HG03045 (cell line): ENCODE data around the gene FXYD6.
"Not testable (repeated sequence)": the region's sequence is repeated elsewhere in the genome, so short reads cannot be mapped to it uniquely, and the experiment has no call there.

Source experiments
- ATAC-seq: cut with Tn5 transposase; IDR thresholded peaks from one replicate; pipeline ENCODE4 v1.9.1; 2021; ENCODE audit warnings: mild to moderate bottlenecking, moderate library complexity; ENCODE audit not compliant: unreplicated experiment

Gene FXYD6, protein sequence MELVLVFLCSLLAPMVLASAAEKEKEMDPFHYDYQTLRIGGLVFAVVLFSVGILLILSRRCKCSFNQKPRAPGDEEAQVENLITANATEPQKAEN

DNA sequence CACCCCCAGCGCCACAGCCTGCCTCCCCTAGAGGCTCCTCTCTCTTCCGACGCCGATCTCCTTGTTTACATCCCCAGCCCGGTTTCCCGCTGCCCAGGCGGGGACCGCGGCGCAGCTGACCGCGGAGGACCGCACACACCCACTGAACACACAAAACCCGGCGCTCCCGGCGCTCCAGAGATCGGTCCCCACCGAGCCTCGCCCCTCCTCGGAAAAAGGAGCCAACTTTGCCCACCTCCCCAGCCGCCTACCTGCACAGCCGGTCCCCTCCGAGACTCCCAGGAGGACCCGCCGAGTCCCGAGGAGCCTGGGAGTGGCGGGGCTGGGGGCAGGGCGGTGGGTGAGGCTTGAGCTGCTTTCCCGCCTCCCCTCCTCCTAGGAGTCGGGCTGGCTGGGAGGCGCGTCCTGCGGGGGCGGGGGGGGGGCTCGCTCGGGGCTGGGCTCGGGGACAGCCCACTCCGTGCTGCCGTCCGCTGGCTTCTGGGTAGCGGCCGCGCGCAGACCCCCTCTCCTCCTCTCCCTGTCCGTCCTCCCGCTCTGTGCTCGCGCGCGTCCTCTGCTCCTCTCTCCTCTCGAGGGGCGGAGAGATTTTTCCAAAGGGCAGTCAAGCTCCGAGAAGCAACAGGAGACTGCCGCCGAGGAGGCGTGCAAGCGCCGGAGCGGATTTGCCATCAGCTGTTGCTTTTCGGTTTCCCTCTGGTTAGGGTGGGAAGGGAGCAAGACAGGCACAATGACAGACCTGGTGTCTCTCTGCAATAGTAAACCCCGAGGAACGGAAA, at the start of gene FXYD6:
FXYD6 (minus strand) TSS at position 318 of the 779 bp plus-strand sequence. CDS start 33,882 bp downstream, outside the sequence.
- no peak for ATAC-seq

DNA sequence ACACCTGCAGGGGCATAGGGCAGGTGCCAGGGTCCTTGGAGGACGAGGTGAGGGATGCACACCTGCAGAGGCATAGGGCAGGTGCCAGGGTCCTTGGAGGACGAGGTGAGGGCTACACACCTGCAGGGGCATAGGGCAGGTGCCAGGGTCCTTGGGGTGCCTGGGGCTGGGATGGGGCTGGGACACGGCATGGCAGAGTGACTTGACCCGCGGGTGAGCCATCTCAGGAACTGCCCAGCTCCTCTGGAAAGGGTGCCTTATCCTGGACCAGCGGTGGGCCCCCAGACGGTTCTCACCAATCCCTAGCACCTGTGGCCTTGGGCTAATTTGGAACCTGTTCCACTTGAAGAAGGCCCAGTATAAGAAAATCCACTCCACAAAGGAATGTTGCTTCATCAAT, 49.7 kb upstream of the FXYD6 start:
- ATAC-seq, result not testable (repeated sequence)

DNA sequence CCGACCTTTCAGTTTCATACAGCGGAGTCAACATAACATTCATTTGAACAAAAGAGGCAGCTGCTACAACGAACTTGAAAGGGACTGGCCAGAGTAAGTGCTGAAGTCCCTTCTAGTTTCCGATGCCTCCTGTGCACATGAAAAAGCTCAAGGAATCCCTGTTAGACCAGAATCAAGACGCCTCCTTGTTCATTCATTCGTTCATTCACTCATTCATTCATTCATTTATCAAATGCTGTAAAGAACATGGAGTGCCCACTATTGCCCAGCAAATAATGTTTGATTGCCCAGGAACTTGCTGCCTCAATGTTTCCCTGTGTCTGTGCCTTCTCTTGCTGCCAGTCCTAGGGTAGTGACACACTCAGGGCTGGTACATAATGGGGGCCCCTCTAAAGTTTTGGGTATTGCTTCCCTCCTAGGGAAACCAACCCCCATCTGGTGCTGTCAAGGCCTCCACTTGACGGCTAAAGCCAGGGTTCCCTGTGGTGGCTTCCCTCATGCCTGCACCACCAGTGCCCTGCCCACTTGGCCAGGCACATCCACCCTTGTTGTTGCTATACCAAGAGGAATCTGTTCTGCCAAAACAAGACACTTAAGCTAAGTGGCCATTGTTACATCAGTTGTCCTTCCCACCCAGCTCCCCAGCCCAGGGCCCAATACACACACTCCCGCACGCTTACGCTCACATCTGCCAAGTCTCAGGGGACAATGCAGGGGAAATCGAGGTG, 48.9 kb upstream of the FXYD6 start:
- ATAC-seq, result no peak

DNA sequence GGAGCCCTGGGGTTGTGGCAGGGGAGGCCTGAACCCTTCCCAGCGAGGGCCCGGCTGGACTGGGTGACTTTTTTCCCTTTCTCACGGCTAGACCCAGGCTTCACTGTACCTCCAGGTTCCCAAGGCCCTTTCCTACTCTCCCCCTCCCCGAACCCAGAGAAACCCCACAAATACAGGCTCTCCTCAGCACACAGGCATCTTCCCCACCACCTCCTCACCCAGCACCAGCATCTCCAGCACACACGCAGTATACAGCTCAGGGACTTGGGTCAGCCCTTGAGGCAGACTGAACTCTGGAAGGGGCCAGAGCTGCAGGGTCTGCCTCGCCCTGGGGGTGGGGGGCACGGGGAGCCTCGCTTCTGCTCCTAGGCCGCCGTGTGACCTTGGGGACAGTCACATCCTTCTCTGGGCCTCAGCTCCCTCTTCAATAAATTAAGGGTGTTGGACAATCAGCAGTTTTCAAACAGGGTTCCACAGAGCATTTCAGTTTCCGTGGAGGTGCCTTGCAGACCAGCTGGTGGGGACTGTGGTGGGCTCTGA, 48.2 kb upstream of the FXYD6 start:
- ATAC-seq, result no peak

DNA sequence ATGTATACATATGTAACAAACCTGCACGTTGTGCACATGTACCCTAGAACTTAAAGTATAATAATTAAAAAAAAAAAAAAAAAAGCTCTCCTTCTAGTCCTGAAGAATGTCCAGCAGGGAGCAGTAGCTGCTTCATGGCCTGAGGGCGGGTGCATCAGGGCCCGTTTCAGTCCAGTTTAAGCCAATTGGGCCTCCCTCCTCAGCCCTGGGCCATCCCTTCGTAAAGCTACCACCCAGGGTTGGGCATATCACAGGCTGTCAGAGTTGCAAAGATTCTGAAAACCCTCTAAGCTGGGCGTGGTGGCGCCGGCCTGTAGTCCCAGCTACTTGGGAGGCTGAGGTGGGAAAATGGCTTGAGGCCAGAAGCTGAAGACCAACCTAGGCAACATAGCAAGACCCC, 47.3 kb upstream of the FXYD6 start:
- ATAC-seq, result no peak

DNA sequence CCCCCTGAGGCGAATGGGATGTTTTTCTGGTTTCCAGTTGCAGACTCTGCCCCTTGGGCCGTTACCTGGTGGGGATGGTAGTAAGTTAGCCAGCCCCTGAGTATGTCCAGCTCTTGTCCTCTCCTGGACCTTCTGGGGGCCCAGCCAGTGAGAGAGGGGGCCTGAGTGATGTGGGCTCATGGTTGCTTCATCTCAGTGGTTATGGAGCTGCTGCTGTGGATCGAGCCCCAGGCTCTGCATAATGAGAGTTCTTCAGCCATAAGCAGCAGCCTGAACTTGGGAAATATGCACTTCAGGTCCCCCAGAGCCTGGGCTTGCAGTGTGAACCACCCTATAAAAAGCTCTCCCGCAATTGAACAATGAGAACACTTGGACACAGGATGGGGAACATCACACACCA, 46.8 kb upstream of the FXYD6 start:
- no peak for ATAC-seq

DNA sequence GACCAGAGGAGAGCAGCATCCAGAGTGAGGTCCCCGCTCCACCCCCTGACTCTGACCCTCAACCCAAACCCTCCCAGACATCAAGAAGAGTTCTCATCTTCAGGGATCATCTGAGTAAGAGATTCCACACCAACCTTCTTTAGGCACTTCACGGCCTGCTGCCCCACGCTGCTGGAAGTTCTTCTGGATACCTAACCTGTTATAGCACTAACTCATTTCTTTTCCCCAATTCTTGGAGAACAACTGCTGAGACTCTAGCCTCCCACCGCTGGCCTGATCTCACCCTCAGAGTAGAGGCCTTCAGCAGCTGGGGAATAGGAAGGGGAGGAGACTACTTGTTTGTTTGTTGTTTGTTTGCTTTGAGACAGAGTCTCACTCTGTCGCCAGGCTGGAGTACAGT, 45.4 kb upstream of the FXYD6 start:
- ATAC-seq, result no peak

DNA sequence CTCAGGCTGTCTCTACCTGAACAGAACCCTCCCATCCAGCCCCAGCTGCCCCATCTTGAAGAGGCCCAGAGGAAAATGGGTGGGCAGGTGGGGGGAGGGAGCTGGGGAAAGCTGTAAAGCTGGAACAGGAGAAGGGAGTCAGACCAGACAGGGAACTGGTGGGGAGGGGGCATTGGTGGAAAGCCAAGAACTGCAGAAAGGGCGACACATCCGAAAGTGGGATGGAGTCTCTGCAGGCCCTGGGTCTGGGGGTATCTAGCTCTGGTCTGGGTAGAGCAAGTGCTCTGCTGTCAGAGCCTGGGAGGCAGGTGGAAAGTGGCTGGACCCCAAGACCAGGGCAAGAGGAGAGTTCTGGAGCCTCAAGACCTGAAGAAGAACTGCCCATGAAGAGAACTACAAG, 45.0 kb upstream of the FXYD6 start:
- no peak for ATAC-seq

DNA sequence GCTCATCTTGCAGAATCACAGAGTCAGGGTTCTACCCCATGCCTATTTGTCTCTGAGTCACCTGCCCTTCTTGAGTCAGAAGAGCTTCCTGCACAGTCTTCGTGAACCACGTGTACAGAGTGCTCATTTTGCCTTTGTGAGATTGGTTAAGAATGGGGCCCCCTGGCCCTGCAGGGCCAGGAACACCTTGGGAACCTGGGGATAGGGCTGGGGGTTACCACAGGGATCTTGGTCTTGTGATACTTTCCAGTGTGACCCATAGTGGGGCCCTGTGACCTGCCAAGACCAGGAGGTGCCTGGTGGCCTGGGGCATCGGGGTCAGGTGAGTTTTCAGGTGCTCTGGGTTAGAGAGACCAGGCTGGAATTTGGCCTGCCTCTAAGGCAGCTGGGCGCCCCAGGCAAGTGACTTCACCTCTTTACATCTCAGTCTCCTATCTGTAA, 43.3 kb upstream of the FXYD6 start:
- no peak for ATAC-seq

DNA sequence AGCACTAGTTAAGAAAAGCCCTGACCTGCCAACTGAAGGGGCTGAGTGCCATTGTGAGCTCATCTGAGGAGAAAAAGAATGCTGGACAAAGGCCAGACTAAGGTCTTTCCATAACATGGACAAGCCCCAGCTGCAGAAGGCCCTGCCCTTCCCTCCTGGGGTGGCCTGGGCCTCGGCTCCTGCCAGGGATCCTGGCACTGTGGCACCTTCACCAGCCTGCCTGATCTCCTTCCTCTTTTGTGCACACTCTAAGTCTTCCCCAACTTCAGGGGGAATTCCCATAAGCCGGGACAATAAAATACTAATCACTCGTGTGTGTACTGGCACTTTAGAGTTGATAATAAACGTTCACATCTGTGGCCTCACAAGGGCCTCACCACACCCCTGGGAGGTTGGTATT, 42.9 kb upstream of the FXYD6 start:
- ATAC-seq, result no peak

DNA sequence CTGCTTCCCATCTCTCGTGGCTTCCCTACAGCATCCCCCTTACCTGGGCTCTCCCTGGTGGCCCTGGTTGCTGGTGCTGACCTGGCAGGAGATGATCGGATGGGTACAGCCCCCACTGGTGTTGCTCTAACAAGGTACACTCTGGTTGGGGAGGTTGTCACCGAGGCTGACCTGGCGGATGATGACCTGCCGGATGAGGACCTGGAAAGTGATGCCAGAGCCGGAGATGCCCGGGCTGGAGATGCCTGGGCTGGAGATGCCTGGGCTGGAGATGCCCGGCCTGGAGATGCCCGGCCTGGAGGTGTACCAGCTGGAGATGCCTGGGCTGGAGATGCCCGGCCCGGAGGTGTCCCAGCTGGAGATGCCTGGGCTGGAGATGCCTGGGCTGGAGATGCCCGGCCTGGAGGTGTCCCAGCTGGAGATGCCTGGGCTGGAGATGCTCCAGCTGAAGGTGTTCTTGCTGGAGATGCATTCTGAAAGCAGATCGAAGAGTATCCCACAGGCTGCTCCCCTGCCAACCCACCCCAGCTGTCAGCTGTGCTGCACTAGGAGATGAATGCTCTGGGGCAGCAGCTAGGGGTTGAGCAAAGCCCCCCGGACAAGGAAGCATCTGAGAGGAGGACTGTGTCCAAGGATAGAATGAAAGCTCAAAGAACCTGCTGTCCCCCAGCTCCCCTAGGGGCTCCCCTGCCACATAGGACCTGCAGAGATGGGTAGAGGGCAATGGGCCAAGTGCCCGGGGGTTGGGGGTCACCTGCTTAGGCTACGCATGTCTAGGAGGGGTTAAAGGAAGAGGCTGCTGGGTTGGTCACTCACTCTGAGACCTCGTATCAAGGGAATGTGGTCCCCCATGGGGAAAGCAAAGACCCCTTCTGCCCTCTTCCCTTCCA, 42.2 kb upstream of the FXYD6 start:
- ATAC-seq, result no peak

DNA sequence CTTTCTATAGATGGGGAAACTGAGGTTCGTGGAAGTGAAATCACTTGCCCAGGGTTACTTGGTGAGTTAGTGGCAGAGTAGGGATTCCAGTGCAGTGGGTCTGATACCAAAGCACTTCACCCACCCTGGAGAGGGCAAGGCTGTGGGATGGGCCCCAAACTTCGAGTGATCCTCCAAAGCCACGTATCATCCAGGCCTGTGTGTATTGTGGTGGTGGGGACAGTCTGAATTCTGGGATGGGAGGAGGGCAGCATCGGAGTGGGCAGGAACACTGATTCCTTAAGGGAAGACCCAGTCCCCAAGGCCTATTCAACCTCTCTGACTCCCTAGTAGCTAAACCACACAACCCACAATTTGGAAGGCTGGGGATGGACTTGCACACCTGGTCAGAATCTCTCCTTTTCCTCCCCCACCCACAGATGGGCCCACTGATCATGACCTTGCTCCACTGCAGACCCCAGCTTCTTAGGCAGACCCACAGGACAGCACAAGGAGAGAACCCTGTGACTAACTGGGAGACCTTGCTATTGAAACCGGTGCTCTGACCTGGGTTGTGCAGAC, 41.2 kb upstream of the FXYD6 start:
- ATAC-seq, result no peak

DNA sequence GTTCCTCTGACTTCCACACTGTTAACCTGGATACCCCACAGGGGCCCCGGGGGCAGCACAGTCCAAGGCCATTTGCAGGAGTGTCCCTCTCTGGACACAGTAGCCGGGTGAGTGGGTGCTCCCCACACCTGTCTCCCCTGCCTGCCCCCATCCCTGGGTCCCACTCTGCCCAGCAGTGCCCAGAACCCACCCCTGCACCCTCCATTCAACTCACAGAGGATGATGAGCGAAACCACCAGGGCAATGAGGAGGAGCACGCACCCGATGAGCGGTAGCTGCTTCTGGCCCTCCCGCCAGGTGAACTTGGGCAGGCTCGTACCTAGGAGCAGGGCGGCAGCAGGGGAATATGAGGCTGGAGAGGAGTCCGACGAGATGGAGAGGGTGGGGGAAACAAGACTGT, 40.5 kb upstream of the FXYD6 start:
- ATAC-seq, result no peak

DNA sequence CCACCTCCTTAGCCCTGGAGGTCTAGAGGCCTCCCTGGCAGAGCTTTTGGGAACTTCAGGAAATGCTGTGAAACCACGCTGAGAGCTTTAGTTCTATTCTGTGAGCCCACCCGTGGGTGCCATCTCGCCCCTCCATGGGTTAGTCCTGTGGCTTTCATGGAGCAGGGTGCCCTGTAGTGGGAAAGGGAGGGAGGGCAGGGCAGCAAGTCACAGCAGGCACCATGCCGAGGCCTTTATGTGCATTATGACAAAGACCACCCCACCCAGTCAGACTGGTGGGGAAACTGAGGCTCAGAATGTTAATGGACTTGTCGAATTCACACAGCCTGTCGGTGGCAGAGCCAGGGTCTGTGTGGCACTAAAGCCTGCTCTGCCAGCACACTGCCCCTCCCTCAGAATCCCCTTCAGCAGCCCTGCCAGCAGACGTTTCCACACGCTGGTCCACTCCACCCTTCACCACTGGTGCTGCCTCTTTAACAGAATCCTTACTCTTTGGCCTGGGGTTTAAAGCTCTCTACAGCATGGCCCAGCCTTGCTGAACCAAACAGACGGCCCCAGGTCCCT, 39.3 kb upstream of the FXYD6 start:
- ATAC-seq, result no peak

DNA sequence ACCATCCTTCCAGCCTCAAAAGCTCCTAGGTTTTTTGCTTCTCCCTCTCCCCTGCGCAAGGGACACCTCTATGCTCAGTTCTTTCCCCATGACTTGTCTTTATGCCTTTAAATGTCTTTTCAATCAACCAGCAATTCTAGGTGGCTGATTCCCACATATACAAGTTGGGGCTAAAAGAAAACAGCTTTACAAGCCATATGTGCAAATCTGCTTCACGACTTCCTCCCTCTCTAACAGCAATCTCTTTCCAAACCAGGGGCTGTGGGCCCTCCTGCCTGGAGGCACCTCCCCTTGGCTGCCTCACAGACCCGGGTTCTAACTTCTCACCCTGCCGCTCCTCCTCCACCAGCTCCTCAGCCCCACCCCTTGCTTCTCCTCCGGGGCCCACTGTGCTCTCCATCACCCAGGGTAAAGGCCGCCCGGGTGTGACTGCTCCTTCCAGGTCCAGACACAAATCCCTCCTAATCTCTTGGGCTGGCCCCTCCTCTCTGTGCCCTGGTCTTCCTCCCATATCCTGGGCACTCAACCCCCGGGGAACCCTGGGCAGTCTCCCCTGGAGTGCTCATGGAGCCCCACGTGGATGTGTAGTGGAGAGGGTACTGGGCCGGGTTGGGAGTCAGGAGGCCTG, 38.6 kb upstream of the FXYD6 start:
- ATAC-seq, result no peak

DNA sequence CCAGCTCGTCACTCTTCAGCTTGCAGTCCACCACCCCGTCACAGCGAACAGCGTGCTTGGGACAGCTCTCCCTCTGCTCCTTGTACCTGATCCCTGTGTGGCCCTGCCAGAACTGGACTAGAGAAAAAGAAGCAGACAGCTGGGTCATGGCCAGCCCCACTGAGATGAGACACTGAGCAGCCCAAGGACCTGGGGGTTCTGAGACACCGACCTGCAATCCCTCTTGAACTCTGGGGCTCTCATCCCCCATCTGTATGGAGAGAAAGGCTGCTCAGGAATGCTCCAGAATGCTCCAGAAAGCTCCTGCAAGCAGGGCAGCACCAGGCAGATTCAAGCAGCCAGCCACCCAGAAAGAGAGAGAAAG, 37.9 kb upstream of the FXYD6 start:
- no peak for ATAC-seq

DNA sequence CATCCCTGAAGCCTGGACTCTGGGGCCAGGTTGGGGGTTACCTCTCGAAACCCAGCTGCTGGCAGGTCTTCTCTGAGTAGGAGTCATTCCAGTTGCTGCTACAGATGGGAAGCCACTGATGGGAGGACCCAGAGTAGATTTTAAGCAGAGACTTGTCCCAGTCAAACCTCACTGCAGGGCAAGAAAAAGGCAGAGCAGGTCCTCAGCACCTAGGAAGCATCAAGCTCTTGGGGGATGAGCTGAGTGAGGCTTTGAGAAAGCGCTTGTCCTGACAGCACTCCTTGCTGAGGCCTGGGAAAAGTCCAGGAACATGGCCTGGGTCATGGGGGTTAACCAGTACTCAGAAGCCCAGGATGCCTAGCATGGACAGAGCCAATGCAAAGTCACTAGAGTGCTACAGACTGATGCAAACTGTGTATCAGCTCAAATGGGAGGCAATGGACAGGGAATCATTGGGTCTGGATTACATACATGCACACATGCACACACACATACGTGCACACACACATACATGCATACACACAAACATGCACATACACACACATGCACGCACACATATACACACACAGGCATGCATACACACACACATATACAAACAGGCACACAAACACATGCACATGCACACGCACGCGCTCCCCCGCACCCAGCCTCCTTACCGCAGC, 37.4 kb upstream of the FXYD6 start:
- ATAC-seq, result no peak

DNA sequence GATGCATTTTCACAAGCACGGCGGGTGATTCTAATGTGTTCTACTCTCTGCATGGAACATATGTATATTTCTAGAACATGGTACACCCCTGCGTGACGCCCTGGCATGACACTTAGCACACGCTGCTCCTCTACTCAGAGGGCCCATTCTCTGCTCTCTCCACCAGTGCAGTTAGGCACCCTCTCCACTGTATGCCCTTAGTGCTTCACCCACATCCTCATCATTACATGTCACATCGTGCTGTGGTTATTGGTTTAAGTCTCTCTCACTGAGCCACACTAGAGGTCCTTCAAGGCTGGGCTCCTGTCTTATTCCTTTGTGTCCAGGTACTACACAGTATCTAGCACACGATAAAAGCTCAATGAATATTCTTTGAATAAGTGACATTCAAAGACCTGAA, 36.0 kb upstream of the FXYD6 start:
- no peak for ATAC-seq

DNA sequence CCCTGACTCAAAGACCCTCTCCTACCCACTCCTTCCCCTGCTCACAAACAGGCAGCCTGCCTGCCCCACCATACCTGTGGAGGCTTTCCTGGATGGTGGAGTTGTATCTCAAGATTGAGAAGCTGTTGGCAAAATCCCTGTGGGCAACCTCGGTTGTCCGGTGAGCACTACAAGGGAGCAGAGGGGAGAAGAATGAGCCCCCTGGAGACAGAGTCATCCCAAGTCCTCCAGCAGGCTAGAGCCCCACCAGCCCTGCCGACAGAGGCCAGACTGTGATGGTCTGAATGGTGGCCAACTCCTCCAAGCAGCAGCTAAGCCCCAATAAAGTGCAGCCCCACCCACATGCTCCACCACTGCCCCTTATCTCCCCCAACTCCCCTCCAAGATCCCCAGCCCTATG, 35.2 kb upstream of the FXYD6 start:
- ATAC-seq, result no peak
